Measurements from ENCODE around the gene IGFALS. TPM values are rescaled to one million over a fixed set of nuclear protein-coding genes. Genes with fewer than 3 reads are reported as not detected.

IGFALS gene
- total RNA-seq, 4 donors from 2014 or later: 0.27 to 10.8 (median 0.48) TPM; not detected in 1

- intact Hi-C loops (cut with DNase I; ENCODE audit: low total_unique reads): no loop called here
- Histone ChIP-seq H3K36me3 (peaks cover 0 to 16% (median 4%) of the 10 kb centered on the region in 4 donors), H3K4me1 (no peaks in the 10 kb centered on the region), H3K4me3 (no peak overlapping the region), H3K9me3 (no peaks in the 10 kb centered on the region), H3K27me3 (no peaks in the 10 kb centered on the region), H3K27ac (no peak overlapping the region)
- DNase-seq: no peak
- 91% methylated on average over 32 of the region's 32 CpGs; no CpG with 5 or more reads in 1 of the 2 donors for WGBS, 2 donors (ENCODE audit: low coverage in 1 of 2)
- TF ChIP-seq POLR2AphosphoS5 (IDR thresholded peaks at IDR 0.05) (no peak), CTCF (IDR thresholded peaks at IDR 0.05) (no peak), POLR2A (IDR thresholded peaks at IDR 0.05) (no peak), EP300 (IDR thresholded peaks at IDR 0.05; ENCODE audit: low read depth) (no peak)
- in situ Hi-C loops (cut with MboI; ENCODE audit: low pct_ligation_motif_present in 1 of 4, low pct_unique_long_range_greater_than_20kb in 1 of 4, low sequenced_read_pairs in 3 of 4): no loop called here
Observed at GRCh38 chr16:1743376-1744337, 49.8 kb downstream of the IGFALS start.

GRCh38 chr16:1741553-1742165 is 51.8 kb downstream of the IGFALS start:
- no peaks in the 10 kb centered on the region for H3K4me1 ChIP-seq
- intact Hi-C loops (cut with DNase I; ENCODE audit: low total_unique reads) (no loop called here), in situ Hi-C loops (cut with MboI; ENCODE audit: low pct_ligation_motif_present in 1 of 4, low pct_unique_long_range_greater_than_20kb in 1 of 4, low sequenced_read_pairs in 3 of 4) (no loop called here)
- no peaks in the 10 kb centered on the region for H3K27me3 ChIP-seq
- no peak overlapping the region for H3K27ac ChIP-seq
- TF ChIP-seq POLR2AphosphoS5 (IDR thresholded peaks at IDR 0.05): no peak
- no peak for TF ChIP-seq EP300 (IDR thresholded peaks at IDR 0.05; ENCODE audit: low read depth)
- TF ChIP-seq CTCF (IDR thresholded peaks at IDR 0.05): no peak
- no peak for TF ChIP-seq POLR2A (IDR thresholded peaks at IDR 0.05)
- H3K36me3 ChIP-seq: peaks cover 0 to 9% (median 2%) of the 10 kb centered on the region in 4 donors
- no peak overlapping the region for H3K4me3 ChIP-seq
- no peak for DNase-seq
- no peaks in the 10 kb centered on the region for H3K9me3 ChIP-seq
- WGBS, 2 donors (ENCODE audit: low coverage in 1 of 2): 95 to 100% methylated on average over 1 to 15 of the region's 19 CpGs

GRCh38 chr16:1740781-1741490 is 52.6 kb downstream of the IGFALS start:
- Histone ChIP-seq H3K27ac (no peak overlapping the region), H3K4me3 (no peak overlapping the region), H3K4me1 (no peaks in the 10 kb centered on the region), H3K36me3 (peaks cover 0 to 9% (median 2%) of the 10 kb centered on the region in 4 donors), H3K27me3 (no peaks in the 10 kb centered on the region), H3K9me3 (no peaks in the 10 kb centered on the region)
- in situ Hi-C loops (cut with MboI; ENCODE audit: low pct_ligation_motif_present in 1 of 4, low pct_unique_long_range_greater_than_20kb in 1 of 4, low sequenced_read_pairs in 3 of 4): no loop called here
- WGBS, 2 donors (ENCODE audit: low coverage in 1 of 2): 95% methylated on average over 23 of the region's 30 CpGs; no CpG with 5 or more reads in 1 of the 2 donors
- intact Hi-C loops (cut with DNase I; ENCODE audit: low total_unique reads): no loop called here
- no peak for DNase-seq
- no peak for TF ChIP-seq CTCF (IDR thresholded peaks at IDR 0.05)
- no peak for TF ChIP-seq POLR2AphosphoS5 (IDR thresholded peaks at IDR 0.05)
- no peak for TF ChIP-seq EP300 (IDR thresholded peaks at IDR 0.05; ENCODE audit: low read depth)
- TF ChIP-seq POLR2A (IDR thresholded peaks at IDR 0.05): no peak

Other genes with a start within 250 kb of the IGFALS start
- gene IFT140, start 181.6 kb downstream of the IGFALS start, total RNA-seq: 10 to 100 TPM; 16.2 to 26.6 (median 22.0) TPM
- gene CRAMP1, start 181.3 kb downstream of the IGFALS start, total RNA-seq: 10 to 100 TPM; 10.1 to 52.7 (median 16.2) TPM
- gene JPT2, start 115.4 kb downstream of the IGFALS start, total RNA-seq: 10 to 100 TPM; 12.0 to 31.5 (median 25.1) TPM
- gene MAPK8IP3, start 87.5 kb downstream of the IGFALS start, total RNA-seq: 100 to 1,000 TPM in 2 of 4 donors, 10 to 100 TPM in 2; 74.0 to 250 (median 138) TPM
- 100 to 1,000 TPM; 116 to 286 (median 132) TPM for gene NME3, start 22.2 kb downstream of the IGFALS start, total RNA-seq
- 100 to 1,000 TPM in 1 of 4 donors, 10 to 100 TPM in 3; 23.6 to 173 (median 45.4) TPM for gene EME2, start 20.9 kb downstream of the IGFALS start, total RNA-seq
- gene MRPS34, start 20.6 kb downstream of the IGFALS start, total RNA-seq: 100 to 1,000 TPM; 102 to 253 (median 121) TPM
- gene SPSB3, start 11.1 kb downstream of the IGFALS start, total RNA-seq: 100 to 1,000 TPM; 101 to 289 (median 125) TPM
- 100 to 1,000 TPM in 1 of 4 donors, 10 to 100 TPM in 3; 15.3 to 165 (median 59.6) TPM for gene NUBP2, start 10.7 kb downstream of the IGFALS start, total RNA-seq
- 100 to 1,000 TPM in 2 of 4 donors, 10 to 100 TPM in 2; 40.6 to 403 (median 121) TPM for gene HAGH, start 33.1 kb upstream of the IGFALS start, total RNA-seq
- 100 to 1,000 TPM in 2 of 4 donors, 10 to 100 TPM in 2; 88.0 to 149 (median 104) TPM for gene FAHD1, start 33.5 kb upstream of the IGFALS start, total RNA-seq
- not detected for gene MEIOB, start 78.5 kb upstream of the IGFALS start, total RNA-seq
- gene HS3ST6, start 124.7 kb upstream of the IGFALS start, total RNA-seq: 1 to 10 TPM in 2 of 4 donors, under 1 TPM in 1, not detected in 1; 1.00 to 4.4 (median 1.1) TPM
- 10 to 100 TPM; 13.9 to 56.5 (median 29.3) TPM for gene MSRB1, start 149.5 kb upstream of the IGFALS start, total RNA-seq
- gene RPL3L, start 161.0 kb upstream of the IGFALS start, total RNA-seq: under 1 TPM in 1 of 4 donors, not detected in 3; 0.55 TPM
- 100 to 1,000 TPM; 137 to 496 (median 250) TPM for gene NDUFB10, start 165.8 kb upstream of the IGFALS start, total RNA-seq
- gene RPS2, start 171.1 kb upstream of the IGFALS start, total RNA-seq: 1,000 to 10,000 TPM in 3 of 4 donors, 100 to 1,000 TPM in 1; 896 to 2,085 (median 1,613) TPM
- gene RNF151, start 173.2 kb upstream of the IGFALS start, total RNA-seq: not detected
- gene TBL3, start 178.3 kb upstream of the IGFALS start, total RNA-seq: 10 to 100 TPM; 23.2 to 31.0 (median 28.2) TPM
- gene NOXO1, start 187.8 kb upstream of the IGFALS start, total RNA-seq: 10 to 100 TPM in 3 of 4 donors, 1 to 10 TPM in 1; 4.2 to 29.8 (median 19.4) TPM
- 100 to 1,000 TPM in 1 of 4 donors, 10 to 100 TPM in 3; 29.9 to 117 (median 64.3) TPM for gene GFER, start 190.5 kb upstream of the IGFALS start, total RNA-seq
- gene SYNGR3, start 196.3 kb upstream of the IGFALS start, total RNA-seq: 1 to 10 TPM in 3 of 4 donors, not detected in 1; 2.7 to 4.8 (median 2.9) TPM
- 100 to 1,000 TPM in 1 of 4 donors, 10 to 100 TPM in 3; 28.3 to 145 (median 42.0) TPM for gene ZNF598, start 216.1 kb upstream of the IGFALS start, total RNA-seq
- under 1 TPM in 1 of 4 donors, not detected in 3; 0.41 TPM for gene NPW, start 226.1 kb upstream of the IGFALS start, total RNA-seq
- gene NHERF2, start 233.2 kb upstream of the IGFALS start, total RNA-seq: 10 to 100 TPM in 3 of 4 donors, 1 to 10 TPM in 1; 3.7 to 61.9 (median 29.8) TPM

All from transverse colon (tissue), 4 donors.